Eye (tissue), 1 donor: ENCODE data around the gene CA11.

ENCODE experiments used
- DNase-seq: peaks from one replicate; pipeline ENCODE4 v3.0.0-alpha.2; 2015

CA11 gene

DNA sequence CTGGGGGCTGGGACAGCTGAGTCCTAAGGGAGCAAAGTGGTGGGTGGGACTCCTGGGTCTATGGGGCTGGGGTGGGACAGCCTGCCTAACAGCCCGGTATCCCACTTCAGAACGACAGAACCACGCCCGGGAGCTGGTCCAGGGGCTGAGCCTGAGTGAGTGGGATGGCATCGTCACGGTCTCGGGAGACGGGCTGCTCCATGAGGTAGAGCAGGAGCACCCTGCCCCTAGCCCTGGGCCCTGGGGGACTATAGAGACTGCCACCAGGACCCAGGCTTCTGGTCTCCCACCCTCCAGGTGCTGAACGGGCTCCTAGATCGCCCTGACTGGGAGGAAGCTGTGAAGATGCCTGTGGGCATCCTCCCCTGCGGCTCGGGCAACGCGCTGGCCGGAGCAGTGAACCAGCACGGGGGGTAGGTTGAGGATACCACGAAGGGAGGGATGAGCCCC, 18.1 kb downstream of the CA11 start:
- no peak for DNase-seq

DNA sequence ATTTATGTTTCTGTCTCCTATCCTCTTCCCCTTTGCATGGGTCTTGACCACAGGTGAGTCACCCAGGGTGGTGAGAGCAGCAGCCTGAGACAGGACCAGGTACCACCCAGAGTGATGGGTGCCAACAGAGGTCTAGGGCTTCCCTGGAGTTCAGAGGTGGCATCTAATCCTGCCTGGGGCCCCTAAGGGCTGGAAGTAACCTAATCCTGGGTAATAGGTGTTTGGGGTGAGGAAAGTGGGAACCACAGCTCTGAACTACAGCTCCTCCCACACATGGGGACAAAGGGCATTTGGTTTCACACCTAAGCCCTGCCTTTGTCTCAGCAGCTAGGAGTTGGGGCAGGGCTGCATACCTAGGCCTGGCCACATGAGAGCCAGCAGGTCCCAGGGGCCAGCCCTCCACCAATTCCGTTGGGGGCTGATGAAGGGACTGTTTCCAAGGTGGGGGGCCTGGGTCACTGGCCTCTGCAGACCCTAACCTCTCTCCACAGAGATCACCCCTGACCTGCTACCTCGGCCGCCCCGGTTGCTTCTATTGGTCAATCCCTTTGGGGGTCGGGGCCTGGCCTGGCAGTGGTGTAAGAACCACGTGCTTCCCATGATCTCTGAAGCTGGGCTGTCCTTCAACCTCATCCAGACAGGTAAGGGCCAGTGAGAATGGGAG, 18.7 kb downstream of the CA11 start:
- DNase-seq = no peak

DNA sequence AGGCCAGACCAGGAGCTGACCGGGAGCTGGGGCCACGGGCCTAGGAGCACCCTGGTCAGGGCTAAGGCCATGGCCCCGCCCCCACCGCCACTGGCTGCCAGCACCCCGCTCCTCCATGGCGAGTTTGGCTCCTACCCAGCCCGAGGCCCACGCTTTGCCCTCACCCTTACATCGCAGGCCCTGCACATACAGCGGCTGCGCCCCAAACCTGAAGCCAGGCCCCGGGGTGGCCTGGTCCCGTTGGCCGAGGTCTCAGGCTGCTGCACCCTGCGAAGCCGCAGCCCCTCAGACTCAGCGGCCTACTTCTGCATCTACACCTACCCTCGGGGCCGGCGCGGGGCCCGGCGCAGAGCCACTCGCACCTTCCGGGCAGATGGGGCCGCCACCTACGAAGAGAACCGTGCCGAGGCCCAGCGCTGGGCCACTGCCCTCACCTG, 20.1 kb downstream of the CA11 start:
- DNase-seq = no peak

- no peak for DNase-seq
These were observed 20.9 kb downstream of the CA11 start for GRCh38 chr19:48624791-48625723.

DNA sequence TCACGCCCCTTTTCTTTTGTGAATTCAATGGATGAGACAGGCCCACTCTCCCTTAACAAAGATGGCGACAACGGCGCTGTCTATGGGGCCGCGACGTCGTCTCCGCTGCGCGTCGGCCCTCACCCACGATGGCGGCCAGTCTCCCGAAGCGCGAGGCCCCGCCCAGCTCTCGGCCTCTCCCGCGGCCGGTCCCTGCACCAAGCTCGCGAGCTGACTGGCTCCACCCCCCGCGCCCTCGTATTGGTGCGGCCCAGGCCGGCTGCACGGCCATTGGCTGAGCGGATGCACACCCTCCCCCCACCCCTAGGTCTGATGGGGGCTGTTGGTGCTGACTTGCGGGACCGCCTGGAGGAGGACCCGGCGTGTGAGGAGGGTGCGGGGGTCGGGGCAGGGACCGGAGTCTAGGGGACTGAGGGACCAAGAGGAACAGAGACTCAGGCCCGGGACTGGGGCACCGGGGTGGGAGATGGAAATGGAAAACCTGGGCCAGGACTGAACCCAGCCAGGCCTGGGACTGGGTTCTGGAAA, 21.9 kb downstream of the CA11 start:
- DNase-seq = peak; percentile 99

DNA sequence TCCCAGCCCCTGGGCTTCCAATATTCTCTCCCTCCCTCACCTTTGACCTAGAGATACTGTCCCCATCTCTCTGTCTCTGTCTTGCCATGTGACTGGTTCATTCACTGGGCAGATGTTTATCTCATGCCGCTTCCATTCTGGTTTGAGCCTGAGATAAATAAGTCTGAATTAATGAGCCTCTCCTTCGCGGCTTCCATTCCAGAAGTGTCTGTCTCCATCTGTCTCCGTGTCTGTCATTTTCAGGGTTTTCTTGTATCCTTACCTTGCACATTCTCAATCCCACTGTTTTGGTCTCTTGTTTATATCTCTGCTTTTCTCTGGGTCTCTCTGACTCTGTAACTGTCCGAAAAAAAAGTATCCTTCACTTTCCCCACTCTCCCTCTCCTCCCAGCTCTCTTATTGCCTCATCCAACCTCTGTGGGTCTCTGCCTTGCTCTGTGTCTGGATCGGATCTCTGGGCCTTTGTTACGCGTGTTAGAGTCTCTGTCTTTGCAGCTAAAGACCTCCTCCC, 22.4 kb downstream of the CA11 start:
- no peak for DNase-seq

DNA sequence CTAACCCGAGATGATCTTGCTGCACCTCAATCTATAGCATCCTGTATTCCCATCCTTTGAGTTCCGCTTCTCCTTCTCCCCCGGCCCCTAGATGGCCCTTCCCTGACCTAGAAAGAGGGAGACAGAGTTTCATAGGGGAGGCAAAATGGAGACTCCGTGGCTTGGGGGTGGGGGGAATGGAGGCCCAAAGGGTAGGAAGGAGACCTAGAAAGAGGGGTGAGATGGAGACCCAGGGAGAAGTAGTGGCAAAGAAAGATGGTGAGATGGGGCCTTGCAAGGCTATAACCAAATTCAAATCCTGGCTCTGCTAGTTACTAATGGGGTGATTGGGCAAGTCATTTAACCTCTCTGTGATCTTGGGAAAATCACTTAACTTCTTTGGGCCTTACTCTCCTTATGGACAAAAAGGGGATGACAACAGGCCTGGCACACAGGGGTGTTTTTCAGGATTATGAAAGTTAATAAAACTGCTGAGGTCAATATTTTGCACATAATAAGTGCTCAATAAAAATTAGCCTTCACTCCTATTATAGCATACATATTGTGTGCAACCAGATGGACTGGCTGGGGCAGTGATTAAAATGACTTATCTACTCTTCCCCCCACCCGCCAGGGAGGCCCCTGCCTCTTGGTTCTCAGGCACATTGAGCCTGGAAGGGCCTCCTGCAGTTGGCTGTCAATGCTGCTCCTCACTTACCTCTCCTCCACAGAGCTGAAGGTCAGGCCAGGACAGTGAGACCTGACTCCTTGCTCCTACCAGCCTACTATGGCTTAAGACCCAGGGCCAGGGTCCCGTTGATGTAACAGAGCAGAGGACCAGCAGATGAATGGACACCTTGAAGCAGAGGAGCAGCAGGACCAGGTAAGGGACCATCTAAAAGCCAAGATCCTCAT, 26.0 kb downstream of the CA11 start:
- no peak for DNase-seq

DNA sequence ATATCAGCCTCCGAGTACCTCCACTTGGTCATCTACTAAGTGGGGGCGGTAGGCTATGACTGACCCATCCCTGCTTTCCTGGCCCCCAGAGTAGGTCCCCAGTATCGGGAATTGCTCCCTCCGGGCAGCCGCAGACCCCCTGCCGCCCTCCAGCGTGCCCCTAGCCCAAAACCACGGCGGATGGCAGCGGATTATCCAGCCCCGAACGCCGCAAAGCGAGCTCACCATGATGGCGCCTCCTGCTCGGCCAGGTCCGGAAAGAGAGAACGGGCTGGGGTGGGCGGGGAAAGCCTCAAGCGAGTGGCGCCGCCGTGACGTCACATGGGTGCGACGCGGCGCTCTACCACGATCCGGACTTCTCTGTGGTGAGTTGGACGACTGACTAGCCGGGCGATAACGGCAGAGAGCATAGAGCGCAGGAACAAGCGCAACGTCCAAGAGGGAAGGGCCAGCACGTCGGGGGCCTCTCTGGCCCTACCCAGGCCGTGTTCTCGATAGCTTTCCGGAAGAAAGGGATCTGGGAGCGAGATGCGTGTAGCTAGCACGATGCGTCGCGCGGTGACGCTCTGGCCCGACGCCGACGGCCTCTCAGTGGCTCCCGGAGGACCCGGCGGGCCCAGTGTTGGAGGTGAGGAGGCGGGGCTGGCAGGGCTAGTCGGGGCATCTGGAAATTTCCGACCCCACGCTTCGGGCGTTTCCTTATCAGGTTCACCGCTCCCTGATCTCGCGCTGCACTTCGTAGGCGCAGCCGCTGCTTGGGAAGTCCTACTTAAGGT, 26.9 kb downstream of the CA11 start, which contains the start of the genes RPL18 and SPHK2:
RPL18 (minus strand) TSS at position 263 of the 776 bp plus-strand sequence; CDS start at position 228, 35 bp downstream.
SPHK2 (plus strand) TSS at position 591 of the 776 bp plus-strand sequence. CDS start 1,009 bp downstream, outside the sequence.
- DNase-seq = peak; percentile 99

- DNase-seq = no peak
These were observed 27.6 kb downstream of the CA11 start for GRCh38 chr19:48618278-48618915.

DNA sequence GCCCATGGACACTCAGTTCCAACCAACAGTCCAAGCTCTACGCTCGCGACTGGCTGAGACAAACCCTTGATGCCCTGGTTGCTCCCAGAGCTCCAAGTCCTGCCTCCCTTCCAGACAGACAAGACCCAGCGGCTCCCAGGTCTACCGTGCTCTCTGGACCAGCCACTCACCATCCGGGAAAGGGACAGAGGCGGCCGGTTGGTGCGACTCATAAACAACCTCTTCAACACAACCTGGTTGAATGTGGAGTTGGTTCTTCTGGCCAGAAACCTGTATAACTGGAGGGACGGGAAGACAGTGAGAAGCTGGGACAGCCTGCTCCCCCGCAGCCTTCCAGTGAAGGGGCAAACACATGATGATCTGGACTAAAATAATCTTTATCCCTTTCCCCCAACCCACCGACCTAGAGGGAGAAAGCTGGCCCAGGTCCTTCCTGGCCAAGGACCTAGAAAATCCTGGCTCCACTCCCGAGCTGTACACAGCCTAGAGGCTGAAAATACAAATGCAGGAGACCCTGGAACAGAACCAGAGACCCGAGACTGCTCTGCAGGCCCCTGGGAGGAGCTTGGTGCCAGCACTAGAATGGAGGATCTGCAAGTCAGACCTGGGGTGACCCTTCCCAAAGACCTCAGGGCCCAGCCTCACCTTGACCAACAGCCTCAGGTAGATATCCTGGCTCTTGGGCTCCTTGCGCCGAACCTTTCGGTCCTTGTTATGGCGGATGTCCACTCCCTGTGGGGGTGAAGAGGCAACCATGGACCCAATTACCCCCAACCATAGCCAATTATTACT, 28.6 kb downstream of the CA11 start:
- no peak for DNase-seq

- DNase-seq = no peak
These were observed 29.4 kb downstream of the CA11 start for GRCh38 chr19:48616491-48617056.

DNA sequence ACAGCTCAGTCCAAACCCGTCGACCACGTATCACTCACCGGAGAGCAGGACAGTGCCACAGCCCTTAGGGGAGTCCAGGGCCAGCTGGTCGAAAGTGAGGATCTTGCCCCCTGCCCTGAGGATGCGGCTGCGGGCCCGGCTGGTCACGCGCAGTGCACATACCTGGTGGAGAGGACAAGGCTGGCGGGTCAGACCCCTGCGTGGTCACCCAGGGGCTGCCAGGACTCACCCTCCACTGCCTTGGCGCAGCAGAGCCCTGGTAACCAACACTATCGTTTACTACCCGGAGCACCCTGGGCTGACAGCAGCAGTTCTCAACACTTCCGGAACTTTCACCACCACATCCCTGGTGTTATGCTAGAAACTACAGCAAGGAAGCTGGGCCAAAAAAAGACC, 29.9 kb downstream of the CA11 start:
- no peak for DNase-seq

DNA sequence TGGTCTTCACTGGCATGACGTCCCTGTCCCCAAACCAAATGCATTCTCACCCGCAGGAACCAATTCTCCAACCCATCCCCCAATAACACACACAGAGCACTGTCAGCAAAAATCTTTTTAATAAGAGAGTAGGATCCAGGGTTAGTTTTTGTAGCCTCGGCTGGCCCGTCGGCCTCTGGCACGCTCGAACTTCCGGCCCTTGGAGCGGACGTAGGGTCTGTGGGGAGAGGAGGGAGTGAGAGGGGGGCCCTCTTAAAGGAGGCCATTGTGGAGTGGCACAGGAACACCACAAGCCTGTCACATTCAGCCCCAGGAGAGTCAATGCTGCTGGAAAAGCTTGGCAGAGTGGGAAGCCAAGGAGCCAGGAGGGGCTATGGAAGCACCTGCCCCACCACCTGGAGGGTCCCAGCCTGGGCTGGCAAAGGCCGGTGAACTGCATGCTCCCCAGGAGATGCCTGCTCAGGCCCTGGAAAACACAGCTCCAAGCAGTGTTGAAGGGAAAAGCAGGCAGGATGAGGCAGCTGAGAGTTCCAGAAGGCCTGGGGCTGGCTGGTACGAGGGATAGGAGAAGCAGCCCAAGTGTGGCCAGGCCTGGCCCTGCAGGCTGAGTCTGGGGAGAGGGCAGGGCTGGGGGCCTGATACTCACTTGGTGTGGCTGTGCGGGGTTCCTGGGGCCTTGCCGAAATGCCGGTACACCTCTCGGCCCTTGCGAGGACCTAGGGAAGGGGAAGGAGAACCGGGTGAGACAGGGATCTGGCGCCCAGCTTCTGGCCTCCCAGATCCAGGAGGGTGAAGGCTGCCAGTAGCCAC, 30.6 kb downstream of the CA11 start:
- DNase-seq = no peak

GRCh38 chr19:48614436-48615230, 31.4 kb downstream of the CA11 start, which contains the start of gene FAM83E:
TSS of gene FAM83E (minus strand) at chr19:48615076. CDS start at chr19:48613372, 1,704 bp downstream.
- no peak for DNase-seq

DNA sequence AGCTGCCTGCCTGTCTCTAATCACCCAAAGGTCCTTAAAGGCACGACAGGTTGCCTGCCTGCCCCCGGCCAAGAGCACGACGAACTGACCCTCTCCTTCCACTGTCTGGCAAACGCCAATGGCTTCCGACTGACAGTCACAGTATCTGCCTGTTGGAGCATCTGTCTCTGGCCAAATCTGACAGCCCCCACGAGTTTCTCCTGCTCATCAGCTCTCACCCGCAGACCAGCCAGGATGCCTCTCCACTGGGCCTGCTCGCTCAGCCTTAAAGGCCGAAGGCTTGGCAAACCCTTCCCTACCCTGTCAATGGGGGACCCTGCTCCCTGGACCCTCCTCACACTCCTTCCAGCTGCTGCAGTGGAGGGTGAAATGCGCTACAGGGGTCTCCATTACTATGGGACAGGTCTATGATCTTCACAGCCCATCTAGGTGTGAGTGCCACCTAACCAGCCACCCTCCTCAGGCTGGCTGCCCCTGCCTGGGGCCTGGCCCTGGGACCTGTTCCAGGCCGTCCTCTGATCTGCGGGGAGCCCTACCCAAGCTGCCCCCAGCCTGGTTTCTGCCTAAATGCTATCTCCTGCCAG, 32.0 kb downstream of the CA11 start:
- DNase-seq = no peak

DNA sequence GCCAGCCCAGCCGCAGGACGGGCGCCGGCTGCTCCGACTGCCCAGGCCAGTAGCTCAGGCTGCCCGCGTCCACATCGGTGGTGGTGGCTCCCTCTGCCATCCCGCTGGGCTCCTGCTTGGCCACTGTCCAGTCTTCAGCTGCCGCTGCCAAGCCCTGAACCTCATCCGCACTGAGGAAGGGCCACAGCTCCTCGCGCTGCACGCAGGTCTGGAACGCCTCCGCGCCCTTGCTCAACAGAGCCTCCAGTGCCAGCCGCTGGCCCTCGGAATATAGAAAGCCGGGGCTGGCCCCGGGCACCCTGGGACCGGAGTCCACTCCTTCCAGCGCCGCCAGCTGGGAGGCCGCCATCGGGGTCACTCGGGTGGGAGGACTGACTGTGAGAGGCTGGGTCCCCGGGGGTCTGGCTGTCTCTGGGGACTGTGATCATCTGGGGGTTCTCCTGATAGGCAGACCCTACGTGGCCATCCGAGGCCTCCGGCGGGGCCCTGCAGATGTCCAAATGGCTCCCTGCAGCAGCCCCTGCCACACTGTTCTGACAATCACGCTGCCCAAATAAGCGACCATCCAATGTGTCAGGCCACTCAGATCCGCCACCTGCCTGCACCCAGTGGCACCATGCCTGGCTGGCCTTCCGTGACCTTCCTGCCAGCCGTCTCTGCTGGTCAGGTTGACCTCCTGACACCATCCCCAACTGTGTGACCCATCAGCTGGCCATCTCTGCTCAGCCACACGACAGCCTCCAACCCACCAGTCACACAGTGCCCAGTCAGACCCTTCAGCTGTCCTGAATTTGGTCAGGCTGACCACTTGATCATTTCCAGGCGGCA, 32.7 kb downstream of the CA11 start:
- DNase-seq = no peak
